Fibroblast of lung (primary cell): ENCODE results near the gene NKD1.

Source experiments
- EZH2 ChIP-seq: IDR thresholded peaks from 2 replicates; pipeline ENCODE4 v1.5.1; 2012; ENCODE audit warnings: low read length, control low read depth, mild to moderate bottlenecking; ENCODE audit errors: missing control alignments
- TF ChIP-seq, protein P1 (sequence below), 2 donors: IDR thresholded peaks in 1 of 2; conservative IDR thresholded peaks in 1 of 2; 1 replicate in 1 of 2; 2 replicates in 1 of 2; pipeline ENCODE4 v1.5.1; 2011 to 2012; ENCODE audit warnings: low read length in 2 of 2, control low read depth in 1 of 2, inconsistent platforms in 1 of 2, low read depth in 1 of 2, mild to moderate bottlenecking in 1 of 2

DNA sequence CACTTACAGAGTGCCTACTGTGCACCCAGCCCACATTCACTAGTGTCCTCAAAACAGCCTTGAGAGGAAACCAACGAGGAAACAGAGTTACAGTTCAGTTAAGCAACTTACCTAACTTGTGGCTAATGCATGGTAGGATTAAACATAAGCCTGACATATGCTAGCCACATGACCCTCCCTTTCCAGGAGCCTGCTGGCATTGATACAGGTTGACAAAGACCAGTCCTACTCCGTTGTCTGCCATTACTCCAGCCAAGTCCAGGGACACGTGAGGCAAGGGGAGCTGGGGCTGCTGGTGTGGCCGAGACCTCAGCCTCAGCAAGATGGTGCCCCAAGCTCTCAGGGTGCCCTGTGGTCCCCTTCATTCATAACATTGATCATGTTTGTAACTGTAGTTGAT, 95.0 kb downstream of the NKD1 start:
- TF ChIP-seq, protein P1, sequence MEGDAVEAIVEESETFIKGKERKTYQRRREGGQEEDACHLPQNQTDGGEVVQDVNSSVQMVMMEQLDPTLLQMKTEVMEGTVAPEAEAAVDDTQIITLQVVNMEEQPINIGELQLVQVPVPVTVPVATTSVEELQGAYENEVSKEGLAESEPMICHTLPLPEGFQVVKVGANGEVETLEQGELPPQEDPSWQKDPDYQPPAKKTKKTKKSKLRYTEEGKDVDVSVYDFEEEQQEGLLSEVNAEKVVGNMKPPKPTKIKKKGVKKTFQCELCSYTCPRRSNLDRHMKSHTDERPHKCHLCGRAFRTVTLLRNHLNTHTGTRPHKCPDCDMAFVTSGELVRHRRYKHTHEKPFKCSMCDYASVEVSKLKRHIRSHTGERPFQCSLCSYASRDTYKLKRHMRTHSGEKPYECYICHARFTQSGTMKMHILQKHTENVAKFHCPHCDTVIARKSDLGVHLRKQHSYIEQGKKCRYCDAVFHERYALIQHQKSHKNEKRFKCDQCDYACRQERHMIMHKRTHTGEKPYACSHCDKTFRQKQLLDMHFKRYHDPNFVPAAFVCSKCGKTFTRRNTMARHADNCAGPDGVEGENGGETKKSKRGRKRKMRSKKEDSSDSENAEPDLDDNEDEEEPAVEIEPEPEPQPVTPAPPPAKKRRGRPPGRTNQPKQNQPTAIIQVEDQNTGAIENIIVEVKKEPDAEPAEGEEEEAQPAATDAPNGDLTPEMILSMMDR (conservative IDR thresholded peaks at IDR 0.05 in 1 of 2, IDR thresholded peaks at IDR 0.05 in 1 of 2; ENCODE audit: low read depth in 1 of 2, low read length in 2 of 2) = no peak
- TF ChIP-seq EZH2 = no peak
